B cell (primary cell): ENCODE results near the gene PTGER4. TPM values are rescaled to one million over a fixed set of nuclear protein-coding genes. Genes with fewer than 3 reads are reported as not detected.
"Not testable (repeated sequence)": the region's sequence is repeated elsewhere in the genome, so short reads cannot be mapped to it uniquely, and the experiment has no call there.

Source experiments
- ATAC-seq: fragments of 200-7000 bp; cut with Tn5 transposase; one replicate; pipeline ENCODE4 v1.10.0; 2021; ENCODE audit warnings: low read depth, mild to moderate bottlenecking, moderate number of reproducible peaks, moderate library complexity
- CTCF ChIA-PET: fragments of 350-600 bp; sonication (Branson Sonifier 250); formaldehyde crosslinking; loops from one replicate; lab custom pipeline; 2021; ENCODE audit warnings: antibody characterized with exemption, inconsistent platforms; lab: Charles Lee
- POLR2A ChIA-PET: fragments of 350-600 bp; sonication (Branson Sonifier 250); formaldehyde crosslinking; loops from one replicate; lab custom pipeline; 2021; ENCODE audit warnings: antibody characterized with exemption; lab: Charles Lee
- DNase-seq: peaks from one replicate; pipeline ENCODE4 v3.0.0; 2013
- H2AFZ ChIP-seq: 2 replicates; pipeline ENCODE4 v1.6.1; 2012; ENCODE audit warnings: mild to moderate bottlenecking, low read depth, low read length; ENCODE audit not compliant: insufficient read depth, poor library complexity, severe bottlenecking
- H3K27ac ChIP-seq, 2 donors: 1 replicate in 1 of 2; 2 replicates in 1 of 2; pipeline ENCODE4 v1.5.1; 2012 to 2013; ENCODE audit warnings: low read length in 2 of 2, mild to moderate bottlenecking in 2 of 2, moderate library complexity in 1 of 2
- H3K27me3 ChIP-seq, 4 experiments: fragments of 200-600 bp in 1 of 4; sonication (generic) in 1 of 4; replicated peaks in 1 of 4; 1 replicate in 2 of 4; 2 replicates in 2 of 4; pipeline versions ENCODE4 v1.6.1 to v1.7.0; 2013 to 2016; ENCODE audit warnings: low read length in 3 of 4, mild to moderate bottlenecking in 2 of 4, mixed read lengths in 1 of 4, moderate library complexity in 1 of 4; ENCODE audit not compliant: insufficient read depth in 4 of 4, control insufficient read depth in 3 of 4; ENCODE audit errors: control extremely low read depth in 1 of 4
- H3K36me3 ChIP-seq, 2 experiments: replicated peaks in 1 of 2; 1 replicate in 1 of 2; 2 replicates in 1 of 2; pipeline versions ENCODE4 v1.6.1 to v1.7.1; 2013; ENCODE audit warnings: low read length in 1 of 2; ENCODE audit not compliant: insufficient read depth in 2 of 2, control insufficient read depth in 1 of 2; ENCODE audit errors: control extremely low read depth in 1 of 2, extremely low read depth in 1 of 2
- H3K4me1 ChIP-seq, 2 donors: fragments of 200-600 bp in 1 of 2; sonication (generic) in 1 of 2; 1 replicate in 1 of 2; 2 replicates in 1 of 2; pipeline versions ENCODE4 v1.5.1 to v1.6.1; 2013 to 2017; ENCODE audit warnings: low read length in 2 of 2; ENCODE audit not compliant: control insufficient read depth in 2 of 2, insufficient read depth in 2 of 2
- H3K4me2 ChIP-seq: replicated peaks from 2 replicates; pipeline ENCODE3; 2012; ENCODE audit warnings: mild to moderate bottlenecking, low read depth, low read length; ENCODE audit not compliant: poor library complexity, severe bottlenecking
- H3K4me3 ChIP-seq, 5 experiments: fragments of 200-600 bp in 1 of 5; sonication (generic) in 1 of 5; 1 replicate in 3 of 5; 2 replicates in 2 of 5; pipeline versions ENCODE4 v1.5.1 to v1.7.0; 2011 to 2016; ENCODE audit warnings: low read length in 4 of 5, mild to moderate bottlenecking in 4 of 5, low read depth in 2 of 5, control low read depth in 1 of 5, moderate library complexity in 1 of 5; ENCODE audit not compliant: insufficient read depth in 1 of 5; ENCODE audit errors: control extremely low read depth in 1 of 5, extremely low read depth in 1 of 5
- H3K79me2 ChIP-seq: fragments of 200-600 bp; sonication (generic); one replicate; pipeline ENCODE4 v1.6.0; 2016; ENCODE audit warnings: low read length; ENCODE audit not compliant: control insufficient read depth, insufficient read depth
- H3K9ac ChIP-seq: fragments of 200-600 bp; sonication (generic); 2 replicates; pipeline ENCODE4 v1.6.1; 2017; ENCODE audit warnings: mild to moderate bottlenecking, low read length, moderate library complexity
- H3K9me3 ChIP-seq, 3 donors: one replicate each; pipeline versions ENCODE4 v1.6.1 to v1.7.1; 2013; ENCODE audit warnings: low read length in 2 of 3; ENCODE audit not compliant: control insufficient read depth in 2 of 3, insufficient read depth in 1 of 3; ENCODE audit errors: control extremely low read depth in 1 of 3
- H4K20me1 ChIP-seq: 2 replicates; pipeline ENCODE4 v1.6.0; 2012; ENCODE audit warnings: mild to moderate bottlenecking, low read length; ENCODE audit not compliant: insufficient read depth, control insufficient read depth, poor library complexity, severe bottlenecking
- H3K27ac Mint-ChIP-seq: one replicate; pipeline ENCODE4 v1.8.0; 2021; ENCODE audit warnings: mixed read lengths
- H3K27me3 Mint-ChIP-seq: one replicate; pipeline ENCODE4 v1.8.0; 2021; ENCODE audit warnings: mixed read lengths
- H3K4me1 Mint-ChIP-seq: one replicate; pipeline ENCODE4 v1.8.0; 2021; ENCODE audit warnings: mixed read lengths
- H3K4me3 Mint-ChIP-seq: one replicate; pipeline ENCODE4 v1.8.0; 2021; ENCODE audit warnings: mixed read lengths
- H3K9me3 Mint-ChIP-seq: one replicate; pipeline ENCODE4 v1.8.0; 2022; ENCODE audit warnings: mixed read lengths; ENCODE audit not compliant: insufficient read depth
- CTCF ChIP-seq: fragments of 200-600 bp; IDR thresholded peaks from one replicate; pipeline ENCODE4 v1.8.0; 2022; ENCODE audit warnings: antibody characterized with exemption, mild to moderate bottlenecking
- EZH2 ChIP-seq: IDR thresholded peaks from 2 replicates; pipeline ENCODE4 v1.6.1; 2012; ENCODE audit warnings: borderline replicate concordance, low read depth, mild to moderate bottlenecking, moderate library complexity, low read length; ENCODE audit not compliant: insufficient read depth, poor library complexity, severe bottlenecking
- intact Hi-C: fragments of 100-400 bp; cut with micrococcal nuclease; formaldehyde crosslinking; loops from one replicate; pipeline ENCODE4 v1.10.0; 2022
- polyA plus RNA-seq: library from polyadenylated mRNA; depleted of rRNA; stranded (reverse); fragments of >200 nt; gene quantifications from 2 replicates; pipeline ENCODE4 v1.2.3, GENCODE V29; 2012
- total RNA-seq, 2 donors: library from RNA; stranded (reverse); fragments of 120-200 nt in 1 of 2; gene quantifications; 1 replicate in 1 of 2; 2 replicates in 1 of 2; pipeline versions ENCODE4 v1.2.3 to v1.2.4, GENCODE V29; 2013 to 2022

PTGER4 gene
- total and polyA plus RNA-seq, 2 donors (not counting 1 experiment from before 2014, with no cell fraction given), result 26.3 to 76.7 TPM

- H3K4me2 ChIP-seq, H3K9me3 ChIP-seq, H3K27me3 Mint-ChIP-seq, H3K9me3 Mint-ChIP-seq, intact Hi-C loops, H3K4me3 ChIP-seq, H3K36me3 ChIP-seq, CTCF ChIA-PET, H3K4me1 ChIP-seq, H3K4me1 Mint-ChIP-seq, ATAC-seq, H3K27ac Mint-ChIP-seq, H3K27ac ChIP-seq, DNase-seq, H4K20me1 ChIP-seq, H2AFZ ChIP-seq, H3K9ac ChIP-seq, H3K79me2 ChIP-seq, H3K4me3 Mint-ChIP-seq, POLR2A ChIA-PET, H3K27me3 ChIP-seq: not testable (repeated sequence)
Measured at GRCh38 chr5:40710575-40710974, 30.9 kb downstream of the PTGER4 start.

GRCh38 chr5:40714001-40714400 lies 34.3 kb downstream of the PTGER4 start:
- H4K20me1 ChIP-seq, result no peaks in the 10 kb centered on the region
- ChIA-PET CTCF (interaction anchor here (0.8 to 1.1 kb wide), 2 partner anchors 1000 to 1143 kb away, joined by 3 to 4 read pairs; no protein-coding TSS in a partner anchor), POLR2A (no interaction called here)
- no peaks in the 10 kb centered on the region for H3K4me1 ChIP-seq
- no peaks in the 10 kb centered on the region for H3K79me2 ChIP-seq
- no peak overlapping the region for H3K27ac Mint-ChIP-seq
- H3K9me3 ChIP-seq, result no peaks in the 10 kb centered on the region
- H3K36me3 ChIP-seq, result peaks cover 6 to 7% of the 10 kb centered on the region in 2 experiments
- H3K9ac ChIP-seq, result no peak overlapping the region
- no peak overlapping the region for H3K4me2 ChIP-seq
- no peaks in the 10 kb centered on the region for H3K27me3 Mint-ChIP-seq
- H2AFZ ChIP-seq, result no peak overlapping the region
- ATAC-seq (no peak), DNase-seq (no peak)
- no peak overlapping the region for H3K4me3 ChIP-seq
- no peaks in the 10 kb centered on the region for H3K27me3 ChIP-seq
- no peak for TF ChIP-seq CTCF
- TF ChIP-seq EZH2, result no peak
- intact Hi-C loops, result no loop called here
- no peak overlapping the region for H3K27ac ChIP-seq
- H3K4me3 Mint-ChIP-seq, result no peak overlapping the region
- peaks cover 3% of the 10 kb centered on the region for H3K4me1 Mint-ChIP-seq
- peaks cover 3% of the 10 kb centered on the region for H3K9me3 Mint-ChIP-seq
